ENCODE results near the gene B3GNT5. TPM values are rescaled to one million over a fixed set of nuclear protein-coding genes. Genes with fewer than 3 reads are reported as not detected.

B3GNT5 gene
- total and polyA plus RNA-seq, 2 donors (not counting 1 experiment from before 2014, with no cell fraction given): 0.07 to 0.37 TPM

GRCh38 chr3:183269345-183269744 lies 16.3 kb downstream of the B3GNT5 start:
- no peaks in the 10 kb centered on the region for H3K9me3 ChIP-seq (ENCODE audit: control extremely low read depth in 1 of 3, control insufficient read depth in 2 of 3, insufficient read depth in 1 of 3, low read length in 2 of 3)
- POLR2A ChIA-PET: no interaction called here
- Mint-ChIP-seq H3K4me3 (no peak overlapping the region), H3K27ac (no peak overlapping the region), H3K9me3 (ENCODE audit: insufficient read depth) (no peaks in the 10 kb centered on the region), H3K4me1 (no peaks in the 10 kb centered on the region), H3K27me3 (peaks cover 15% of the 10 kb centered on the region)
- DNase-seq (no peak), ATAC-seq (ENCODE audit: low read depth) (no peak)
- TF ChIP-seq CTCF (IDR thresholded peaks at IDR 0.05): no peak
- no peak for TF ChIP-seq EZH2 (IDR thresholded peaks at IDR 0.05; ENCODE audit: borderline replicate concordance, insufficient read depth, low read depth, low read length, poor library complexity, severe bottlenecking)
- CTCF ChIA-PET: no interaction called here
- WGBS (ENCODE audit: insufficient coverage): 100% methylated on average over 5 of the region's 13 CpGs
- H3K4me2 ChIP-seq (replicated peaks; ENCODE audit: low read depth, low read length, poor library complexity, severe bottlenecking): no peak overlapping the region
- no peaks in the 10 kb centered on the region for H3K4me1 ChIP-seq (ENCODE audit: control insufficient read depth in 2 of 2, insufficient read depth in 2 of 2, low read length in 2 of 2)
- H3K36me3 ChIP-seq (replicated peaks in 1 of 2; ENCODE audit: control extremely low read depth in 1 of 2, control insufficient read depth in 1 of 2, extremely low read depth in 1 of 2, insufficient read depth in 2 of 2, low read length in 1 of 2): no peaks in the 10 kb centered on the region
- intact Hi-C loops (cut with micrococcal nuclease): no loop called here
- H3K79me2 ChIP-seq (ENCODE audit: control insufficient read depth, insufficient read depth, low read length): no peaks in the 10 kb centered on the region
- H3K4me3 ChIP-seq (ENCODE audit: control extremely low read depth in 1 of 5, extremely low read depth in 1 of 5, insufficient read depth in 1 of 5, low read depth in 2 of 5, low read length in 4 of 5): no peak overlapping the region
- no peaks in the 10 kb centered on the region for H3K27me3 ChIP-seq (replicated peaks in 1 of 4; ENCODE audit: control extremely low read depth in 1 of 4, control insufficient read depth in 3 of 4, insufficient read depth in 4 of 4, low read length in 3 of 4)
- H3K27ac ChIP-seq (ENCODE audit: low read length in 2 of 2): no peak overlapping the region
- no peak overlapping the region for H2AFZ ChIP-seq (ENCODE audit: insufficient read depth, low read depth, low read length, poor library complexity, severe bottlenecking)
- H4K20me1 ChIP-seq (ENCODE audit: control insufficient read depth, insufficient read depth, low read length, poor library complexity, severe bottlenecking): no peaks in the 10 kb centered on the region
- H3K9ac ChIP-seq (ENCODE audit: low read length): no peak overlapping the region

GRCh38 chr3:183270344-183270743 lies 17.3 kb downstream of the B3GNT5 start:
- ATAC-seq (ENCODE audit: low read depth) (no peak), DNase-seq (no peak)
- Histone ChIP-seq H3K36me3 (replicated peaks in 1 of 2; ENCODE audit: control extremely low read depth in 1 of 2, control insufficient read depth in 1 of 2, extremely low read depth in 1 of 2, insufficient read depth in 2 of 2, low read length in 1 of 2) (no peaks in the 10 kb centered on the region), H2AFZ (ENCODE audit: insufficient read depth, low read depth, low read length, poor library complexity, severe bottlenecking) (no peak overlapping the region), H3K27ac (ENCODE audit: low read length in 2 of 2) (no peak overlapping the region), H3K9me3 (ENCODE audit: control extremely low read depth in 1 of 3, control insufficient read depth in 2 of 3, insufficient read depth in 1 of 3, low read length in 2 of 3) (no peaks in the 10 kb centered on the region), H3K79me2 (ENCODE audit: control insufficient read depth, insufficient read depth, low read length) (no peaks in the 10 kb centered on the region), H3K27me3 (replicated peaks in 1 of 4; ENCODE audit: control extremely low read depth in 1 of 4, control insufficient read depth in 3 of 4, insufficient read depth in 4 of 4, low read length in 3 of 4) (no peaks in the 10 kb centered on the region), H3K4me2 (replicated peaks; ENCODE audit: low read depth, low read length, poor library complexity, severe bottlenecking) (no peak overlapping the region), H3K9ac (ENCODE audit: low read length) (no peak overlapping the region), H3K4me1 (ENCODE audit: control insufficient read depth in 2 of 2, insufficient read depth in 2 of 2, low read length in 2 of 2) (no peaks in the 10 kb centered on the region), H4K20me1 (ENCODE audit: control insufficient read depth, insufficient read depth, low read length, poor library complexity, severe bottlenecking) (no peaks in the 10 kb centered on the region), H3K4me3 (ENCODE audit: control extremely low read depth in 1 of 5, extremely low read depth in 1 of 5, insufficient read depth in 1 of 5, low read depth in 2 of 5, low read length in 4 of 5) (no peak overlapping the region)
- peaks cover 15% of the 10 kb centered on the region for H3K27me3 Mint-ChIP-seq
- ChIA-PET POLR2A (no interaction called here), CTCF (interaction anchor here (1.0 kb wide), 1 partner anchor 112 kb away, joined by 4 read pairs; no protein-coding TSS in a partner anchor)
- no peaks in the 10 kb centered on the region for H3K9me3 Mint-ChIP-seq (ENCODE audit: insufficient read depth)
- WGBS (ENCODE audit: insufficient coverage): 100% methylated on average over 2 of the region's 7 CpGs
- no peak overlapping the region for H3K27ac Mint-ChIP-seq
- no peaks in the 10 kb centered on the region for H3K4me1 Mint-ChIP-seq
- no peak overlapping the region for H3K4me3 Mint-ChIP-seq
- intact Hi-C loops (cut with micrococcal nuclease): no loop called here
- TF ChIP-seq CTCF (IDR thresholded peaks at IDR 0.05) (no peak), EZH2 (IDR thresholded peaks at IDR 0.05; ENCODE audit: borderline replicate concordance, insufficient read depth, low read depth, low read length, poor library complexity, severe bottlenecking) (no peak)

Data from B cell (primary cell).